Measurements from ENCODE around the gene ZNF23. TPM values are rescaled to one million over a fixed set of nuclear protein-coding genes. Genes with fewer than 3 reads are reported as not detected.
A peak's percentile ranks its signal among the peaks of the same experiment; 100 is the strongest.

The ZNF23 gene
- total RNA-seq, 1 donor from 2014 or later: 13.3 TPM

DNA sequence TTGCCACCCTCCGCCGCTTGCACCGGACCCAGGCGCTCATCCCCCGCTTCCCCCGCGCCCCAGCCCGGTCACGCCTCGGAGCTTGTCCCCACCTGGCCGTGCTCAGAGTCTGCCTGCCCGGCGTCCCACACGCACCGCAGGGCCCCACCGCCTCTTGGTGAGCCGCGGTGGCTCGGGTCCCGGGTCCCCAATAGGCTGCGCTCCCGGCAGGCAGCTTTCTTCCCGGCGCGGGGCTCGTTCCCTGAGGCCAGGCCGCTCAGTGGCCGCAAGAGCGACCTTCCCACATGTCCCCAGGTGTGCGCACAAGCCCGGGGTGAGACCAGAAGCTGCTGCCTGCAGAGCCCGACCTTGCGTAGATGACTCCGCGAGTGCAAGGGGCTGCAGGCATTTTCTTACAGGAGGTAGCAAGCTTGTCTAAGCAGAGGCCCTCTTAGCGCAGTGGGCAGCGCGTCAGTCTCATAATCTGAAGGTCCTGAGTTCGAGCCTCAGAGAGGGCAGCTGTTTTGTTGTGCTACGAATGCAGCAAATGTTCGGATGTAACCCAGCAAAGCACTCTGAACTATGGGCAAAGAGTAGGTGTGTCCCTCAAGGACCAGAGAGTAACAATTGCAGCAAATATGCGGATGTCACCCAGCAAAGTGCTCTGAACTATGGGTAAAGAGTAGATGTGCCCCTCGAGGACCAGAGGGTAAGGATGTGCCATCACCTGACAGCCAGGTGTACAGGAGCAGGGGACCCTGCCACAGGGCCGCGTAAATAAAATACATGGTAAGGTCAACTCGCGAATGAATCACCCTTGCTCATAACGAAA lies 35.8 kb downstream of the ZNF23 start:
- peak; percentile 42 for DNase-seq

DNA sequence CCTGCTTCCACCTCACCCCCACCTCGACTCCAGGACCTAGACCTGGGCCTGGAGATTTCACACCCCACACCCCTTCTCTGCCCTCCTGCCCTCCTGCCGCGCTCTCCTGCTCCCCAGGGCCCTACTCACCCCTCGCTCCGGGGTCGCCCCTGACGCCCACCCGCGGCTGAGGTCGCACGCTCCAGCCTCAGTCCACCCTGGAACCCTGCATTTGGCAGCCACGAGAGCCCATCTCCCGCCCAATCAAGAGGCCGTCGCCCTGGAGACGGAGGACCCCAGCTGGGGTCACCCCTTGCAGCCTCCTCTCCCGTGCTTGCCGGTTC lies 36.3 kb downstream of the ZNF23 start:
- DNase-seq: no peak

- DNase-seq: no peak
Measured at GRCh38 chr16:71424626-71425025, 37.4 kb downstream of the ZNF23 start.

- no peak for DNase-seq
Measured at GRCh38 chr16:71423865-71424264, 38.2 kb downstream of the ZNF23 start.

DNA sequence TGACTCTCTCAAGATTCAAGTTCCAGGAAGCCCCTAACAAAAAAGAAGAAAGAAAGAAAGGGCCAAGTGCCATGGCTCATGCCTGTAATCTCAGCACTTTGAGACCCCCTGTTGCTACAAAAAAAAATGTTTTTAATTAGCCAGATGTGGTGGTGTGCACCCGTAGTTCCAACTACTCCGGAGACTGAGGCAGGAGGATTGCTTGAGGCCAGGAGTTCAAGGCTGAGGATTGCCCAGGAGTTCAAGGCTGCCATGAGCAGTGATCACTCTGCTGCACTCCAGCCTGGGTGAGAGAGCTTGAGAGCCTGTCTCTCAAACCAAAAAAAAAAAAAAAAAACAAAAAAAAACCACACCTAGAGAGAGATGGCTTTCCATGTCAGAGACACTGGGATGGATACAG lies 39.0 kb downstream of the ZNF23 start:
- no peak for DNase-seq

- no peak for DNase-seq
Measured at GRCh38 chr16:71421911-71422310, 40.1 kb downstream of the ZNF23 start.

- DNase-seq: no peak
Measured at GRCh38 chr16:71414038-71414437, 48.0 kb downstream of the ZNF23 start.

DNA sequence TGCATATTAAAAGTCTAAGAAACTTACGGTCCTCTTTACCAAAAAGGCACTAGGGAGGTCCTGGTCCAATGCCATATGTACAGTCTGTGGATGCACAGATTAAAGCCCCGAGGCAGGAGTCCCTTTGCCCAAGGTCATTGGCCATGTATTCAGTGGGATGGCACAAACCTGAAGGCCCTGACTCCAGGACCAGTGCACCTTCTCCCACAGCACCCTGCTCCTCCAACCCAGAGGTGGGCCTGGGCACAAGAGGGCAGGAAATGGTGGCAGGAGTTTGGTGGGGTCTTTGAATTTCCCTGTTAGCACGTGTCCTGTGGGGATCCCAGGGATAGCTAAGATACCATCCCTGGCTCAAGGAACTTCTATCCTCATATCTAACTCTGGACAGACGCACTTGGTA lies 48.7 kb downstream of the ZNF23 start:
- no peak for DNase-seq

GRCh38 chr16:71412270-71413160 lies 49.5 kb downstream of the ZNF23 start:
- DNase-seq: peak; percentile 88

- no peak for DNase-seq
Measured at GRCh38 chr16:71410146-71410545, 51.9 kb downstream of the ZNF23 start.

DNA sequence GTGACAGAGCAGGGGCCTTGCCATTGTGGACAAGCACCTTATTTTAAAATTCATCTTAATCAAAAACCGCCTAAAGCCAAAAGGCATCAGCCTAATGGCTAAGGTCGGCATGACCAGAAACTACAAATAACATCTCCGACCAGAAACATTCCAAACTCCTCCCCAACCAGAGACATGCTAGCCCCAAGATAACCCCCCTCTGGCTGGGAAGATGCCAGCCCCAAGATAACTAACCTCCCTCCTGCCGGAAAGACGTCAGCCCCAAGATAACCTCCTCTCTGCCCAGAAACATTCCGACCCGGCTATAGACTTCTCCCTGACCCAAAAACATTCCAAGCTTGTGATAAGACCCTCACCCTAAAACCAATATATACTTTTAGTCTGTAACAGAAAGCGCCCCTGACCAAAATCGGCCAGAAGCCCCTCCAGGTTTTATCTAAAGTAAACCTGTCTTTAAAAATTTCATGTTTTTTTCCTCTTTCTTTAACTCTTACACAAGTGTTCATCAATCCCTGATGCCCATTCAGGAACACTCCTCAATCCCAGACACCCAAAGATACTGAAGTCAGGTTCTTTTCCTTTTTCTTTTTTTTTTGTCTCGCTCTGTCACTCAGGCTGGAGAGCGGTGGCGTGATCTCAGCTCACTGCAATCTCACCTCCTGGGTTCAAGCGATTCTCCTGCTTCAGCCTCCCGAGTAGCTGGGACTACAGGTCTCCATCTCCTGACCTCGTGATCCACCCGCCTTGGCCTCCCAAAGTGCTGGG lies 52.9 kb downstream of the ZNF23 start:
- no peak for DNase-seq

DNA sequence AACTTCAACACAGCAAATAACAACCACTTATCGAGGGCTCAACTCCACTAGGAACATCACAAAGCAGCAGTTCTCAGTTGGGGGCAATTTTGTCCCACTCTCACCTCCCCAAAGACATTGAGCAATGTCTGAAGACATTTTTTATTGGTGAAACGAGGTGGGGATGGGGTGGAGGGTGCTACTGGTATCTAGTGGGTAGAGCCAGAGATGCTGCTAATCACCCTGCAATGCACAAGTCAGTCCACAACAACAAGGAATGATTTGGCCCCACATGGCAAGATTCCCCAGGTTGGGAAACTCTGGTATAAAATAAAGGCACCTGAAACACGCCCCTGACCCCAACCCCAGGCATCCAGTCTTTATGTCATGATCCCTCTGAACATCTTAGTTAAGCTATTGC lies 53.5 kb downstream of the ZNF23 start:
- no peak for DNase-seq

DNA sequence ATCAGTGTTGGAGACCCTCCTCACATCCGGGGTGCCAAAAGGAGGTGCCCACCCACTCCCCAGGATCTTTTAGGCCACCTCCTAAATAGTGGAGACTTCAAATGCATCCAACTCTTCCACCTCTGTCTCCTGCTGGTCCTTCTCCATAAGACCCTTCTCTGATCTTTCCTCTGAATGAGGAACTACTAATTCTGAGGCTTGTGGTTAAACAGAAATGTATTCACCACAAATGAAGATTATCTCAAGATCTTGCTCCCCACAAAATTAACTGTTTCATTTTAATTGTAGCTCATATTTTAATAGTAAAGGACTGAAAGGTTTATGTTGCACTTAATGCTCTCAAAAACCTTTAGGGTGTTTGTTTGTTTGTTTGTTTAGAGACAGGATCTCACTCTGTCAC lies 54.3 kb downstream of the ZNF23 start:
- DNase-seq: no peak

GRCh38 chr16:71406724-71407123 lies 55.3 kb downstream of the ZNF23 start:
- no peak for DNase-seq

DNA sequence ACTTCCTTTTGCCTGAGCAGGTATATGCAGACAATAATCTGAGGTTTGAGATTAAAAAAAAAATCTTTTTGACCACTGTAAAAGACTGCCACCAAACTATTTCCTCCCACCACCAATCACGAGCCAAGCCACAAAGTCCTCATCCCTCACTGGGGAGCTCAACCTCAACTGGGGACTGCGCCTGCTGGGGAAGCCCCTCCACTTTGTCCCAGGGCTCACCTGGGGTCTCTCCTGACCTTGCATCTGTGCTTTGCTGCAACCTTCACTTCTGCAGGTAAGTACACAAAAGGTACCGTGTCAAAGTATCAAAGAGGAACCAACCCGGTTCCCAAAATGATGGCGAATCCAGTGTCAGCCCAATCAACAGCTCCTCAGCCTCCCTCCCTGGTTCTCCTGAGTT lies 55.7 kb downstream of the ZNF23 start:
- DNase-seq: no peak

GRCh38 chr16:71404364-71404763 lies 57.7 kb downstream of the ZNF23 start:
- no peak for DNase-seq

DNA sequence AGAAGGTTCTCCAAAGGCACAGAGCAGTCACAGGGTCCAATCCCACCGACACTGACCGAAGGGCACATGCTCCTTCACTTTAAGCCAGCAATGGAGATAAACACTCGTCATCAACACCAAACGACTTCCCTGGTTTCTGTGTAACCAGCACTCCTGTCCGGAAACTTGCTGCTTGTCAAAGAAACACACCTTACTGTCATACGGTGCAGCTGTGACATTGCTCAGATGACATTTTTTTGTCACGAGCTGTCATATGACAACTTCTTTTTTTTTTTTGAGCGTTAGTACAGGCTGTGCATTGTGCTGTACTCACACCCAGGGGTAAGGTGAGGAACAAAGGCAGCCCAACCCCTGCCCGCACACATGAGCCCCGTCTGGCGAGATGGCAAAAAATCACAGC lies 59.4 kb downstream of the ZNF23 start:
- no peak for DNase-seq

DNA sequence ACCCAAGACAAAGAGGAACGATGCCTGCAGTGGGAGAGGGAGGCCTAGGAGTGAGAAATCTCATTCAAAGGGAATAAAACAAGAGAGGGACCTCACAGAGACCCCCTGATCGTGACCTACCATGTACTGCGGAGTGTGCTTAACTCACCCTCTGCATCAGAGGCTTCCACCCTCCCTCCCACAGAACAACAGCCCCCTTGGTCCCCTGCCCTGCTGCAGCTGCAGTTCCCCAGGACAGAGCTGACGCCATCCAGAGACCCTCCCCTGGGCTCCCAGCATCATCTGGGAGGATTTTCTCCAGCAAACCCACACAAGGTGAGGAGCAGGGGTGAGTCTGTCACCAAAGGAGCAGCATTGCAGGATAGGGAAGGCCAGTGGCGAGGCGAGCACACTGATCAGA lies 60.0 kb downstream of the ZNF23 start:
- DNase-seq: no peak

DNA sequence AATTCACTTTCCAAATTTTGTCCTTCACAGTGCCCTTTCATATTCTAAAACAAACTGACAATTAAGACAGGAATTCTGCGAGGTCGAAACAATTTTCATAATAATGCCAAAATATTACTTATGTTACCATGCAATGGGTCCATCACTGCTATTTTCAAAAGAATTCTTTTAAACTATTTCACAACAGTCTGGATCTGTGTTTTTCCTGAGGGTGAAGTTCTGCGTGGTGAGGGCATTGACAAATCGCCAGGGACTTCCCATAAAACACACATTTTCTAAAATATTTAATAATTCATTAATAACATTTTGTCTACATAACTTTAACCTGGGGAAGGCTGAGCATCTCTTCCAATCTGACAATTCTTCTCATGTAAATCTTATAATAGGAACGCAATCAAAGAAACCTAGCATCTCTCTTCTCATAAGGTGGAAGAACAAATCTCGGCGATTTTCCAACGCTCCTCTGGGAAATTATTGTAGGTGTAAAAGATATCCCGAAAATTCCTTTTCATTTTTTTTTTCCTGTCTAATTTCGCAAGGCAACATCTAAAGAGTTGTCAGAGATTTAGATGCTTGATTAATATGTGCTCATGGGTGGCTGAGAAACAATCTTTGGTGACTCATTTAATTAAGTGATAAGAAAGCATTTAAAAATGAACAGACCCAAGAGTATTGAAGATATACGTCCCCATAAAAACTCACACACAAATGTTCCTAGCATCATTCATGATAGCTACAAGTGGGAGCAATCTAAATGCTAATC lies 62.1 kb downstream of the ZNF23 start:
- no peak for DNase-seq

All from tongue (tissue), 2 donors.